ENCODE measurements around the gene KDM4C. TPM values are rescaled to one million over a fixed set of nuclear protein-coding genes. Genes with fewer than 3 reads are reported as not detected.

The KDM4C gene
- total RNA-seq, 2 experiments from 2014 or later: 51.5 to 60.3 TPM

GRCh38 chr9:7140401-7140800, 382.6 kb downstream of the KDM4C start:
- ChIA-PET POLR2A (no interaction called here), CTCF (ENCODE audit: unreplicated experiment) (no interaction called here)
- no peak for DNase-seq (ENCODE audit: low spot score)
- Histone ChIP-seq H3K4me1 (ENCODE audit: insufficient read depth, low read length, poor library complexity, severe bottlenecking) (no peaks in the 10 kb centered on the region), H3K79me2 (ENCODE audit: insufficient read depth, low read depth, low read length) (no peaks in the 10 kb centered on the region), H3K4me3 (ENCODE audit: low read depth, low read length, poor library complexity, severe bottlenecking) (no peak overlapping the region), H2AFZ (ENCODE audit: low read length) (no peak overlapping the region), H3K9me2 (ENCODE audit: insufficient read depth, low read length) (no peaks in the 10 kb centered on the region), H4K20me1 (ENCODE audit: insufficient read depth, low read length) (no peaks in the 10 kb centered on the region), H3K4me2 (ENCODE audit: low read length) (no peak overlapping the region), H3K9me3 (ENCODE audit: low read length) (no peaks in the 10 kb centered on the region), H3K27ac (ENCODE audit: low read depth, low read length, poor library complexity, severe bottlenecking) (no peak overlapping the region), H3K36me3 (ENCODE audit: insufficient read depth, low read length) (no peaks in the 10 kb centered on the region)
- no TSS peak for BruUV-seq (replicated peaks)
- TF ChIP-seq EZH2phosphoT487 (IDR thresholded peaks at IDR 0.05; ENCODE audit: borderline replicate concordance, low read depth, low read length) (no peak), CTCF (conservative IDR thresholded peaks at IDR 0.05; ENCODE audit: low read length) (no peak)
- intact Hi-C loops (cut with micrococcal nuclease; ENCODE audit: unreplicated experiment): no loop called here

DNA sequence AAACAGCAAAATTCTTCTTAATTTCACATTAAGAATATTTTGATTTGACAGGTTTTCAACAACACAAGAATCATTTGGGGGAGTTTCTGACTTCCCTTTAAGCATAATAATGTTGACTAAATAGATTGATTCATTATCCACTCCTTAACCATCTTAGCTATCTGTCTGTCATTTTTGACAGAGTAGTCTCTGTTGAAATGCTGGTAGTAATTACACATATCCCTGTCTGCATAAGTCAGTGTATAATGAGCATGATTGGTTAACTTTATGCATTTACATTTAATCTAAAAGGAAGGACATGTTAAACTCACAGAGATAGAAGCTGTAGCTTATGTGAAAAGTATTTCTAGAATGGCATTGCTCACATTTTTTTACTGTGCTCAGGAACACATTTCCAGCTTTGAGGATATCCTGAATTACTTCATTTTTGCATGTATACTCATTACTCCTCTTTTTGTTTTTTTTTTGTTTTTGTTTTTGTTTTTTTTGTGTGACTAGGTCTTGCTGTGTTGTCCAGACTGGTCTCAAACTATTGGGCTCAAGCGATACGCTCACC, 385.9 kb downstream of the KDM4C start:
- peaks cover 4% of the 10 kb centered on the region; the same call in 1 of the 2 replicates for H3K36me3 ChIP-seq (ENCODE audit: insufficient read depth, low read length)
- TF ChIP-seq CTCF (conservative IDR thresholded peaks at IDR 0.05; ENCODE audit: low read length): no peak
- TF ChIP-seq EZH2phosphoT487 (IDR thresholded peaks at IDR 0.05; ENCODE audit: borderline replicate concordance, low read depth, low read length): no peak
- no peaks in the 10 kb centered on the region for H3K9me2 ChIP-seq (ENCODE audit: insufficient read depth, low read length)
- no peaks in the 10 kb centered on the region for H3K4me1 ChIP-seq (ENCODE audit: insufficient read depth, low read length, poor library complexity, severe bottlenecking)
- BruUV-seq (replicated peaks): no TSS peak
- no peaks in the 10 kb centered on the region for H3K9me3 ChIP-seq (ENCODE audit: low read length)
- H3K27ac ChIP-seq (ENCODE audit: low read depth, low read length, poor library complexity, severe bottlenecking): no peak overlapping the region
- DNase-seq (ENCODE audit: low spot score): no peak
- no peak overlapping the region for H3K4me3 ChIP-seq (ENCODE audit: low read depth, low read length, poor library complexity, severe bottlenecking)
- no peak overlapping the region for H2AFZ ChIP-seq (ENCODE audit: low read length)
- intact Hi-C loops (cut with micrococcal nuclease; ENCODE audit: unreplicated experiment): no loop called here
- POLR2A ChIA-PET: interaction anchor here (1.3 kb wide), 1 partner anchor 8 kb away, joined by 3 read pairs; no protein-coding TSS in a partner anchor
- H3K4me2 ChIP-seq (ENCODE audit: low read length): no peak overlapping the region
- no peaks in the 10 kb centered on the region for H4K20me1 ChIP-seq (ENCODE audit: insufficient read depth, low read length)
- CTCF ChIA-PET (ENCODE audit: unreplicated experiment): no interaction called here
- H3K79me2 ChIP-seq (ENCODE audit: insufficient read depth, low read depth, low read length): no peaks in the 10 kb centered on the region

DNA sequence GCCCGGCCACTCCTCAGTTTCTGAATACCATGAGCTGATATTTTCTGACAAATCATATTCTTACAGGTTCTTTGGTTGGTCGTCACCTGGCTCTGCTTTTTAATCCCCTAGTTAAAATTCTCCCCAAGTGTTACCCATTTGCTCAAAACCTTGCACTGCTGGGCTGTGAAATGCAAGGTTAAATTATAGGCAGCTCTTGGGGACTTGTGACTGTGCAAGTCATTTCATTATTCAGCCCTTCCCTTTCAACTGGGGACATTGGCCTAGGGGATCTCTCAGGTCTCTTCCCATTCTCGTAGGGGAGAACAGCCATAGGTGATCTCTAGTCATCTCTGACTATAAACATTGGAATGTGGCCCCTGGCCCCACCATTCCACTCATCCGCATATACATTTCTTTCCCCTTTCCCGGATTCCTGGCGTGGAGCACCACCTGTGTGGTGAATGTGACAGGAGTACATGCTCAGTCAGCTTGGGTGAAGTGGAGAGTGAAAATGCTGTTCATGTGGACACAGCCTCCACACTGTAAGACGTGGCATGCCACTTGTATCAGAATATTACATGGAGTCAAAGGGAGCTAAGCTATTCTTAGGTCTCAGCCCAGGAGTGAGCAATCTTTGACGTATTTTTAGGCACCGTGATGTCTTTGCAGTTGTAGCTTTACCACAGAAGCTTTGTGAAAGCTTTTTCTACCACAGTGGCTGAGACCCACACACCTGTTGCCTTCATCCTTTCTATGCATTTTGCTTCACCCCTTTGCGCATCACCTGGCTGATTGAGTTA, 386.7 kb downstream of the KDM4C start:
- H3K4me3 ChIP-seq (ENCODE audit: low read depth, low read length, poor library complexity, severe bottlenecking): no peak overlapping the region
- no peaks in the 10 kb centered on the region for H3K79me2 ChIP-seq (ENCODE audit: insufficient read depth, low read depth, low read length)
- H3K4me2 ChIP-seq (ENCODE audit: low read length): no peak overlapping the region
- H3K27ac ChIP-seq (ENCODE audit: low read depth, low read length, poor library complexity, severe bottlenecking): no peak overlapping the region
- TF ChIP-seq CTCF (conservative IDR thresholded peaks at IDR 0.05; ENCODE audit: low read length) (no peak), EZH2phosphoT487 (IDR thresholded peaks at IDR 0.05; ENCODE audit: borderline replicate concordance, low read depth, low read length) (no peak)
- BruUV-seq (replicated peaks): no TSS peak
- ChIA-PET CTCF (ENCODE audit: unreplicated experiment) (no interaction called here), POLR2A (no interaction called here)
- H3K4me1 ChIP-seq (ENCODE audit: insufficient read depth, low read length, poor library complexity, severe bottlenecking): no peaks in the 10 kb centered on the region
- DNase-seq (ENCODE audit: low spot score): no peak
- H2AFZ ChIP-seq (ENCODE audit: low read length): no peak overlapping the region
- peaks cover 4% of the 10 kb centered on the region; the same call in 1 of the 2 replicates for H3K36me3 ChIP-seq (ENCODE audit: insufficient read depth, low read length)
- H3K9me3 ChIP-seq (ENCODE audit: low read length): no peaks in the 10 kb centered on the region
- intact Hi-C loops (cut with micrococcal nuclease; ENCODE audit: unreplicated experiment): no loop called here
- no peaks in the 10 kb centered on the region for H3K9me2 ChIP-seq (ENCODE audit: insufficient read depth, low read length)
- no peaks in the 10 kb centered on the region for H4K20me1 ChIP-seq (ENCODE audit: insufficient read depth, low read length)
